HepG2 (cell line): ENCODE measurements around the gene AP3D1. TPM values are rescaled to one million over a fixed set of nuclear protein-coding genes. Genes with fewer than 3 reads are reported as not detected.

Source experiments
- AGO2 ChIP-seq: fragments of 200-400 bp; formaldehyde crosslinking; optimal IDR thresholded peaks from 2 replicates; pipeline ENCODE3; 2017; ENCODE audit warnings: mild to moderate bottlenecking, low read depth, low read length, moderate library complexity
- CCAR2 ChIP-seq: fragments of 200-400 bp; formaldehyde crosslinking; optimal IDR thresholded peaks from 2 replicates; pipeline ENCODE3; 2018; ENCODE audit warnings: low read depth, mild to moderate bottlenecking, low read length, moderate library complexity
- polyA plus RNA-seq, 8 experiments: library from polyadenylated mRNA; depleted of rRNA in 3 of 8; stranded (reverse) in 7 of 8; unstranded in 1 of 8; fragments of >200 nt; fragmentation: Illumina TruSeq in 4 of 8; extraction: Trizol in 4 of 8; gene quantifications; 2 replicates each; pipeline versions ENCODE4 v1.2.1 to v1.2.3, GENCODE V29; 2011 to 2016; ENCODE audit warnings: low read depth in 4 of 8, missing spikeins in 1 of 8, mixed read lengths in 1 of 8; ENCODE audit not compliant: insufficient read depth in 1 of 8
- total RNA-seq, 5 experiments: library from RNA; depleted of rRNA; stranded (reverse); fragments of >200 nt; fragmentation: Illumina TruSeq; extraction: Trizol; gene quantifications; 2 replicates each; pipeline ENCODE4 v1.2.3, GENCODE V29; 2016; ENCODE audit warnings: low read depth in 1 of 5
- TF ChIP-seq, protein P1 (sequence below): sonication (generic); formaldehyde crosslinking; IDR thresholded peaks from 2 replicates; pipeline ENCODE4 v1.4.0; 2020; ENCODE audit warnings: missing genetic modification reagents, borderline replicate concordance
- TF ChIP-seq, protein P2 (sequence below): sonication (generic); formaldehyde crosslinking; IDR thresholded peaks from 2 replicates; pipeline ENCODE4 v1.5.1; 2020; ENCODE audit warnings: mild to moderate bottlenecking, missing genetic modification reagents
- TF ChIP-seq, protein P3 (sequence below): sonication (generic); formaldehyde crosslinking; IDR thresholded peaks from 2 replicates; pipeline ENCODE4 v1.5.1; 2020; ENCODE audit warnings: mild to moderate bottlenecking, missing genetic modification reagents, moderate library complexity
- TF ChIP-seq, protein P4 (sequence below): sonication (generic); formaldehyde crosslinking; IDR thresholded peaks from 2 replicates; pipeline ENCODE4 v1.4.0; 2020; ENCODE audit warnings: missing genetic modification reagents, borderline replicate concordance
- TF ChIP-seq, protein P5 (sequence below): sonication (generic); formaldehyde crosslinking; IDR thresholded peaks from 2 replicates; pipeline ENCODE4 v1.4.0; 2020; ENCODE audit warnings: missing genetic modification reagents

The AP3D1 gene
- total and polyA plus RNA-seq, 2 of the 13 experiments (the other 11 are each of a cell fraction or from before 2014, with no cell fraction given) = 68.0 to 82.6 TPM

DNA sequence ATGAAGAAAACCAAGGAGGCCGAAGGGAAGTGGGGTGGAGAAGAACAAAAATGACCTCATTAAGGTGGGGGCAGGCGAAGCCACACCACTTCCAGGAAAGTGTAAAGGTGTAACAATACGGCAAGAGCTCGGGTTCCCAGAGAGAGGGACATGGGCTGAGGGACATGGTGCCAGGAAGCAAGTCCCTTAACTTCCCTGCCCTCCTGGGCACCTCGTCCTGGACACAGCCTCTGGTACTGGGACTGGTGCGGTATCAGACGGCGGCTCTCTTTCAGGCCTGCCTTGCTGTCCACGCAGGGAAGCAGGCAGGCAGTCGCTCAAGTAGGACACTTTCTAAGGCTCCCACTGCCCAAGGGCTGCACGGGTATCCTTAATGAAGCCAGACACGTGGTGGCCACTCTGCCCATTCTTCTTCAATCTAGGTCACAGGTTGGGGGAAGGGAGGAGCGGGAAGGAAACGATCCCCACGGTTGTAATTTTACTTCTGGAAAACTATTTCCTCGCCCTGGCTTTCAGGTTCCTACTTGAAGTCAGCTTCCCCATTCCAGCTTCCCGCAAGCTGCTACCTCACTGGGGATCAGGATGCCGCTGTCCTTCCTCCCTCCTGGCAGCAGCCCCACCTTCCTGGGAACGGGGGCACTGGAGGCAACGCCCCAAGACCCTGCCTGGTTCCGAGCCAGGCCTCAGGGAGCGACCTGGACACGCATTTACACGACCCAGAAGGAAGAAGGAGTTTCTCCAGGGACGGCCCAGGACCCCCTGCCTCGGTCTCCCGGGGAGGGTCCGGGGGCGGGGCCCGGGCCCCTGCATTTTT is 1.2 kb downstream of the AP3D1 start (continued):
- TF ChIP-seq, protein P1, sequence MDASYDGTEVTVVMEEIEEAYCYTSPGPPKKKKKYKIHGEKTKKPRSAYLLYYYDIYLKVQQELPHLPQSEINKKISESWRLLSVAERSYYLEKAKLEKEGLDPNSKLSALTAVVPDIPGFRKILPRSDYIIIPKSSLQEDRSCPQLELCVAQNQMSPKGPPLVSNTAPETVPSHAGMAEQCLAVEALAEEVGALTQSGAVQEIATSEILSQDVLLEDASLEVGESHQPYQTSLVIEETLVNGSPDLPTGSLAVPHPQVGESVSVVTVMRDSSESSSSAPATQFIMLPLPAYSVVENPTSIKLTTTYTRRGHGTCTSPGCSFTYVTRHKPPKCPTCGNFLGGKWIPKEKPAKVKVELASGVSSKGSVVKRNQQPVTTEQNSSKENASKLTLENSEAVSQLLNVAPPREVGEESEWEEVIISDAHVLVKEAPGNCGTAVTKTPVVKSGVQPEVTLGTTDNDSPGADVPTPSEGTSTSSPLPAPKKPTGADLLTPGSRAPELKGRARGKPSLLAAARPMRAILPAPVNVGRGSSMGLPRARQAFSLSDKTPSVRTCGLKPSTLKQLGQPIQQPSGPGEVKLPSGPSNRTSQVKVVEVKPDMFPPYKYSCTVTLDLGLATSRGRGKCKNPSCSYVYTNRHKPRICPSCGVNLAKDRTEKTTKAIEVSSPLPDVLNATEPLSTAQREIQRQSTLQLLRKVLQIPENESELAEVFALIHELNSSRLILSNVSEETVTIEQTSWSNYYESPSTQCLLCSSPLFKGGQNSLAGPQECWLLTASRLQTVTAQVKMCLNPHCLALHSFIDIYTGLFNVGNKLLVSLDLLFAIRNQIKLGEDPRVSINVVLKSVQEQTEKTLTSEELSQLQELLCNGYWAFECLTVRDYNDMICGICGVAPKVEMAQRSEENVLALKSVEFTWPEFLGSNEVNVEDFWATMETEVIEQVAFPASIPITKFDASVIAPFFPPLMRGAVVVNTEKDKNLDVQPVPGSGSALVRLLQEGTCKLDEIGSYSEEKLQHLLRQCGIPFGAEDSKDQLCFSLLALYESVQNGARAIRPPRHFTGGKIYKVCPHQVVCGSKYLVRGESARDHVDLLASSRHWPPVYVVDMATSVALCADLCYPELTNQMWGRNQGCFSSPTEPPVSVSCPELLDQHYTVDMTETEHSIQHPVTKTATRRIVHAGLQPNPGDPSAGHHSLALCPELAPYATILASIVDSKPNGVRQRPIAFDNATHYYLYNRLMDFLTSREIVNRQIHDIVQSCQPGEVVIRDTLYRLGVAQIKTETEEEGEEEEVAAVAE = no peak
- TF ChIP-seq, protein P2, sequence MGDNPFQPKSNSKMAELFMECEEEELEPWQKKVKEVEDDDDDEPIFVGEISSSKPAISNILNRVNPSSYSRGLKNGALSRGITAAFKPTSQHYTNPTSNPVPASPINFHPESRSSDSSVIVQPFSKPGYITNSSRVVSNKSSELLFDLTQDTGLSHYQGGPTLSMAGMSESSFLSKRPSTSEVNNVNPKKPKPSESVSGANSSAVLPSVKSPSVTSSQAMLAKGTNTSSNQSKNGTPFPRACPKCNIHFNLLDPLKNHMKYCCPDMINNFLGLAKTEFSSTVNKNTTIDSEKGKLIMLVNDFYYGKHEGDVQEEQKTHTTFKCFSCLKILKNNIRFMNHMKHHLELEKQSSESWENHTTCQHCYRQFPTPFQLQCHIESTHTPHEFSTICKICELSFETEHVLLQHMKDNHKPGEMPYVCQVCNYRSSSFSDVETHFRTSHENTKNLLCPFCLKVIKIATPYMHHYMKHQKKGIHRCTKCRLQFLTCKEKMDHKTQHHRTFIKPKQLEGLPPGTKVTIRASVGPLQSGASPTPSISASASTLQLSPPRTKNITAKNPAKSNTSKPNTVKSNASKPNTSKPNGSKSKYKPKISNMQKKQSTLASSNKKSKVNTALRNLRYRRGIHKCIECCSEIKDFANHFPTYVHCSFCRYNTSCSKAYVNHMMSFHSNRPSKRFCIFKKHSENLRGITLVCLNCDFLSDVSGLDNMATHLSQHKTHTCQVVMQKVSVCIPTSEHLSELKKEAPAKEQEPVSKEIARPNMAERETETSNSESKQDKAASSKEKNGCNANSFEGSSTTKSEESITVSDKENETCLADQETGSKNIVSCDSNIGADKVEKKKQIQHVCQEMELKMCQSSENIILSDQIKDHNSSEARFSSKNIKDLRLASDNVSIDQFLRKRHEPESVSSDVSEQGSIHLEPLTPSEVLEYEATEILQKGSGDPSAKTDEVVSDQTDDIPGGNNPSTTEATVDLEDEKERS (CRISPR knock-in tag) = peak; percentile 82; the same call in 1 of the 2 replicates
- TF ChIP-seq CCAR2 (no peak), AGO2 (peak; percentile 57)
- TF ChIP-seq, protein P3, sequence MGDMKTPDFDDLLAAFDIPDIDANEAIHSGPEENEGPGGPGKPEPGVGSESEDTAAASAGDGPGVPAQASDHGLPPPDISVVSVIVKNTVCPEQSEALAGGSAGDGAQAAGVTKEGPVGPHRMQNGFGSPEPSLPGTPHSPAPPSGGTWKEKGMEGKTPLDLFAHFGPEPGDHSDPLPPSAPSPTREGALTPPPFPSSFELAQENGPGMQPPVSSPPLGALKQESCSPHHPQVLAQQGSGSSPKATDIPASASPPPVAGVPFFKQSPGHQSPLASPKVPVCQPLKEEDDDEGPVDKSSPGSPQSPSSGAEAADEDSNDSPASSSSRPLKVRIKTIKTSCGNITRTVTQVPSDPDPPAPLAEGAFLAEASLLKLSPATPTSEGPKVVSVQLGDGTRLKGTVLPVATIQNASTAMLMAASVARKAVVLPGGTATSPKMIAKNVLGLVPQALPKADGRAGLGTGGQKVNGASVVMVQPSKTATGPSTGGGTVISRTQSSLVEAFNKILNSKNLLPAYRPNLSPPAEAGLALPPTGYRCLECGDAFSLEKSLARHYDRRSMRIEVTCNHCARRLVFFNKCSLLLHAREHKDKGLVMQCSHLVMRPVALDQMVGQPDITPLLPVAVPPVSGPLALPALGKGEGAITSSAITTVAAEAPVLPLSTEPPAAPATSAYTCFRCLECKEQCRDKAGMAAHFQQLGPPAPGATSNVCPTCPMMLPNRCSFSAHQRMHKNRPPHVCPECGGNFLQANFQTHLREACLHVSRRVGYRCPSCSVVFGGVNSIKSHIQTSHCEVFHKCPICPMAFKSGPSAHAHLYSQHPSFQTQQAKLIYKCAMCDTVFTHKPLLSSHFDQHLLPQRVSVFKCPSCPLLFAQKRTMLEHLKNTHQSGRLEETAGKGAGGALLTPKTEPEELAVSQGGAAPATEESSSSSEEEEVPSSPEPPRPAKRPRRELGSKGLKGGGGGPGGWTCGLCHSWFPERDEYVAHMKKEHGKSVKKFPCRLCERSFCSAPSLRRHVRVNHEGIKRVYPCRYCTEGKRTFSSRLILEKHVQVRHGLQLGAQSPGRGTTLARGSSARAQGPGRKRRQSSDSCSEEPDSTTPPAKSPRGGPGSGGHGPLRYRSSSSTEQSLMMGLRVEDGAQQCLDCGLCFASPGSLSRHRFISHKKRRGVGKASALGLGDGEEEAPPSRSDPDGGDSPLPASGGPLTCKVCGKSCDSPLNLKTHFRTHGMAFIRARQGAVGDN = peak; percentile 51
- TF ChIP-seq, protein P4, sequence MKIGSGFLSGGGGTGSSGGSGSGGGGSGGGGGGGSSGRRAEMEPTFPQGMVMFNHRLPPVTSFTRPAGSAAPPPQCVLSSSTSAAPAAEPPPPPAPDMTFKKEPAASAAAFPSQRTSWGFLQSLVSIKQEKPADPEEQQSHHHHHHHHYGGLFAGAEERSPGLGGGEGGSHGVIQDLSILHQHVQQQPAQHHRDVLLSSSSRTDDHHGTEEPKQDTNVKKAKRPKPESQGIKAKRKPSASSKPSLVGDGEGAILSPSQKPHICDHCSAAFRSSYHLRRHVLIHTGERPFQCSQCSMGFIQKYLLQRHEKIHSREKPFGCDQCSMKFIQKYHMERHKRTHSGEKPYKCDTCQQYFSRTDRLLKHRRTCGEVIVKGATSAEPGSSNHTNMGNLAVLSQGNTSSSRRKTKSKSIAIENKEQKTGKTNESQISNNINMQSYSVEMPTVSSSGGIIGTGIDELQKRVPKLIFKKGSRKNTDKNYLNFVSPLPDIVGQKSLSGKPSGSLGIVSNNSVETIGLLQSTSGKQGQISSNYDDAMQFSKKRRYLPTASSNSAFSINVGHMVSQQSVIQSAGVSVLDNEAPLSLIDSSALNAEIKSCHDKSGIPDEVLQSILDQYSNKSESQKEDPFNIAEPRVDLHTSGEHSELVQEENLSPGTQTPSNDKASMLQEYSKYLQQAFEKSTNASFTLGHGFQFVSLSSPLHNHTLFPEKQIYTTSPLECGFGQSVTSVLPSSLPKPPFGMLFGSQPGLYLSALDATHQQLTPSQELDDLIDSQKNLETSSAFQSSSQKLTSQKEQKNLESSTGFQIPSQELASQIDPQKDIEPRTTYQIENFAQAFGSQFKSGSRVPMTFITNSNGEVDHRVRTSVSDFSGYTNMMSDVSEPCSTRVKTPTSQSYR (CRISPR knock-in tag) = peak; percentile 13; the same call in 1 of the 2 replicates
- TF ChIP-seq, protein P5, sequence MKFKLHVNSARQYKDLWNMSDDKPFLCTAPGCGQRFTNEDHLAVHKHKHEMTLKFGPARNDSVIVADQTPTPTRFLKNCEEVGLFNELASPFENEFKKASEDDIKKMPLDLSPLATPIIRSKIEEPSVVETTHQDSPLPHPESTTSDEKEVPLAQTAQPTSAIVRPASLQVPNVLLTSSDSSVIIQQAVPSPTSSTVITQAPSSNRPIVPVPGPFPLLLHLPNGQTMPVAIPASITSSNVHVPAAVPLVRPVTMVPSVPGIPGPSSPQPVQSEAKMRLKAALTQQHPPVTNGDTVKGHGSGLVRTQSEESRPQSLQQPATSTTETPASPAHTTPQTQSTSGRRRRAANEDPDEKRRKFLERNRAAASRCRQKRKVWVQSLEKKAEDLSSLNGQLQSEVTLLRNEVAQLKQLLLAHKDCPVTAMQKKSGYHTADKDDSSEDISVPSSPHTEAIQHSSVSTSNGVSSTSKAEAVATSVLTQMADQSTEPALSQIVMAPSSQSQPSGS (CRISPR knock-in tag) = no peak
